Medulla oblongata (tissue), 1 donor: ENCODE measurements around the gene INPPL1.
"Not testable (repeated sequence)": the region's sequence is repeated elsewhere in the genome, so short reads cannot be mapped to it uniquely, and the experiment has no call there.

ENCODE experiments used
- DNase-seq: peaks from one replicate; pipeline ENCODE4 v3.0.0-alpha.2; 2015; ENCODE audit errors: extremely low spot score

INPPL1 gene

DNA sequence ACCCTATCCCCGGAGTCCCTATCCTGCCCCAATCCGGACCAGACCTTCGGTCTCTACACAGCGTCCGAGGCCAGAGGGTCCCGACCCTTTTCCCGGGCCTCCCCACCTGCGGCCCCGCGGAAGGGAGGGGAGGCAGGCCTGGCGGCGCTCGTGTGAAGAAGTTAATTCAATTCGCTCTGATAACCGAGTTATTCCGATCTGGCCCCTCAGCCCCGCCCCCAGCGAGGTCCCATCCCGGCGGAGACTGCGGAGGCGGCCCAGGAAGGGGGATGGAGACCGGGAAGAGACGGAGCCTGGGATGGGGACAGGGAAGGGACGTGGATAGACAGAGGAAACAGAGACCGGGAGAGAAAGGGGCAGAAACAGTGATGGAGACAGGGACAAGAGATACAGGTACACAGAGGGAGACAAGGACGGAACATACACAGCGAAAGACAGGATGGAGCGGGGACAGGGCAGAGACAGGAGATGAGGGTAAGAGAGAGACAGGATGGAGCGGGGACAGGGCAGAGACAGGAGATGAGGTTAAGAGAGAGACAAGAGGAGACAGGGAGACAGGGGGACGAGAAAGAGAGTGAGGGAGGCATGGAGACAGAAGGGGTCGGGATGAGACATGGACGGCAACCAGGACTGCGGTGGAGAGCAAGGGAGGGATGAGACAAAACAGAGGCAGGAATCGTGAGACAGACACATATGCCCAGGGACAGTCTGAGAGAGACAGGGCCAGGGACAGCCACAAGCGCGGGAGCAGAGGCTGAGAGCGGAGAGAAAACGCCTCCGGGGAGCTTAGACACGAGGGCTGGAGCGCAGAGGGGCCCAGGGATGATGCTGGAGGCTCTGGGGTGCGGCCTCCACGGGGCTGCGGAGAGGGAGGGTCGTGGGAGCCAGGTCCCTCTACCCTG lies 20.0 kb downstream of the INPPL1 start:
- no peak for DNase-seq

DNA sequence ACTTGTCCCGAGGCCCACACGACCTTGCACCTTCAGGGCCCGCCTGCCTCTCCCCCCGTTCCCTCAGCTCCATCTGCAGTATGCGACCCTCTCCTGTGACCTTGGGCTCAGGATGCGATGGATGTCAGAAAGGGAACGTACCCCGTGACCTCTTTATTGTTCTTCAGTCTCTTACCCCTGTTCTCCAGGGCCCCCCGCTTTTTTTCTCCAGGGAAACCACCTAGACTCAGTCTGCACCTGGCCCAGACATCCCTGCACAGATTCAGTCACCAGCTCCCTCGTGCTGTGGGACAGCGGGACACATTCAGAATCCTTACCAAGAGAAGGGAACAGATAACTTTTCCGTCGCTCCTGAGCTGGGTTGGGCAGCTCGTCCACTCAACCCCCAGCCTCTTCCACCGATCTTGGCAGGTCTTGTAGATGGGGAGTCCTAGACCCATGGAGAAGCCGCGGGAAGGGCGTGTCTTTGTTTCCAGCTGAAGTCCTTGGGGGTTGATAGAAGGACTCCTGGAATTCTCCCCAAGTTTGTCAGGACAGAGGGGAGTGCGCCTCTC lies 20.8 kb downstream of the INPPL1 start:
- no peak for DNase-seq

DNA sequence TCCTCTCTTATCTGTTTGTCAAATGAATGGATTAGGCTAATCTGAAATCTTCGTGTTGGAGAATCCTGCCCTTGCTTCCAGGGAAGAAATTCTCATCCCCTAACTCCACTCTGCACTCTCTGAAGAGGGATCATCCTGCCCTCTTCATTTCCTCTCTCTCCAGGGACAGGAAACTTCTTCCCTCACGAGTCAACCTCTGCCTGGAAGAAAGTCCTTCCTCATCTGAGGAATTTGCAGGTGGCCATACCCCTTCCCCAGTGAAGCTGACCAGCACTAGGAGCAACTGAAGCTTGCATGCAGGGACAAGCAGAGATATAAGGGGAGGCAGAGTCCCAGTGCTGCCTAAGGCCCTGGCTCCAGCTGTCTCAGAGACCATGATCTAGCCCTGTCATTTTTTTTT lies 23.0 kb downstream of the INPPL1 start:
- no peak for DNase-seq

DNA sequence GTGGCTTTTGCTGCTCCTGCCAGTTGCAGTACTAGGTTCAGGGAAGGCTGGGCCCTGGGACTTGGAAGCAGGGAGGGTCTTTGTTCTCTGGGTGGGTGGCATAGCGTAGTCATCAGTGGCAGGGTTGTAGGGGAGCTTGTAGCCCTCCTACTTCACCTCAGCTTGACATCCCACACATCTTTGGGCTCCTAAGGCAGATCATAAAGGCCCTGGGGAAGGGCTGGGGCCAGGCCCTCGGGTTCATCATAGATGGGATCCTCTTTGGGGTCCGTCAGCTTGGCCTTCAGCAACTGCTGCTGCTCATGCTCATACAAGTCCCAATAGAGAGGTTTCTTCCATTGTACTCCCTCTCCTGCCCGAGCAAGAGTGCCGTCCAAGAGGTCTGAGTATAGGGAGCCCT lies 25.4 kb downstream of the INPPL1 start:
- DNase-seq, result no peak

- DNase-seq, result no peak
Observed at GRCh38 chr11:72250661-72251464, 26.3 kb downstream of the INPPL1 start.

- no peak for DNase-seq
Observed at GRCh38 chr11:72251614-72252013, 27.0 kb downstream of the INPPL1 start.

GRCh38 chr11:72253392-72253791 lies 28.8 kb downstream of the INPPL1 start:
- no peak for DNase-seq

DNA sequence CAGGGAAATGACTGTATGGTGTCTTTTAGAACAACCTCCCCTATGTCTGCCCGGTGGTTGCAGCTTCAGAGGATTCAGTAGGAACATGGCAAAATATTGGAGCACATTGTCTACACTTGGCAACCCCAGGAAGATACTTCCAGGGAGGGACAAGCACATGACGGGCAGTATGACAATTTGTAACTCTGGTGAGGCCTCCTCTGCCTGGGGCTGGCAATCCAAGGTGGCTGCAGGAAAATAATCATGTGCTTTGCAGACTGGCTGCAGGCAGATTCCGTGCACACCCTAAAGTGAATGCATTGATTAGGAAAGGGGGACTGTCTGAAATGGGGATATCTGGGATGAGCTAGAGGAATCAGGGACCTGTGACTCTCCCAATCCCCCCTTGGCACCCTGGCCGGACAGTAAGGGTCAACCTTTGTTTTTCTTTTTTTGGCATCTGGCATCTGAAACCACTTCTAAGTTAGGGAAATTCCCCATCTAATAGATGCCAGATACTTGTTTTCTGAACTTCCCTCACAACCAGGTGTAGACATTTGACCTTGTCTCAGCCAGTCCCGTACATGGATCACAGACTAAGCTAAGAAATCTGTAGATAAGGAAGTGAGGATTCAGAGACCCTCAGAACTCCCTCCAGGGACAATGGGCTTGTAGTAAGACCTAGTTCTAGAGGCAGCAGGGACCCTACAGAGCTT lies 29.9 kb downstream of the INPPL1 start:
- no peak for DNase-seq

DNA sequence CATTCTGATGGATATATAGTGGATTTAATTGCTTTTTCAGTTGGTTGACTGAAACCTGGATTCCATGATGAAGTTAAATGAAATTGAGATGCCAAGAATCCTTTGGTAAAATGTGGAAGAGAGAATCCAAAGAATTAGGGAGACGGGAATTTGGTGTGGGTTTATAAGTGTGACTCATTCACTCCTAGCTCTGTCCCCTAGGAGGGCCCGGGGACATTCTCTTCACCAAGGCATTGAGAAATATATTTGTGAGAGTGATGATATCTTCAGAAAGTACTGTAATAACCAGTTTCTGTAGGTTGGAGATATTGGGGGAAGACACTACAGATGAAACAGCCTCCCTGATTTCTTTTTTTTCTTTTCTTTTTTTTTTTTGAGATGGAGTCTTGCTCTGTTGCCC lies 33.0 kb downstream of the INPPL1 start:
- no peak for DNase-seq

GRCh38 chr11:72259490-72259889 lies 34.9 kb downstream of the INPPL1 start:
- DNase-seq, result no peak

DNA sequence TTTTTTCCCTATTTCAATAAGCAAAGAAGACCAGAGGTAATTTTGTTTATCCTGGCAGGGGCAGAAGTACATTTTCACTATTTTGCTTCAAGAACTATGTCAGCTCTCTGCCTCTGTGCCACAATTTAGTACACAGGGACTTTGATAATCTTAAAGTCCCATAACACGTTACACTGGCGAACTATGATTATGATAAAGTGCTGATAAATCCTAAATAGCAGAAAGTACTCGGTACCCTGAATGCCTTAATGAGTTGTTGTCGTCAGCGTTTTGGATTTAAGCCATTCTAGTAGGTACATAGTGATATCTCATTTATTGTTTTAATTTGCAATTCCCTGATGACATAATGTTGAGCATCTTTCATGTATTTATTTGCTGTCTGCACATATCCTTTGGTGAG lies 36.0 kb downstream of the INPPL1 start:
- DNase-seq, result no peak

GRCh38 chr11:72263361-72263760 lies 38.8 kb downstream of the INPPL1 start:
- no peak for DNase-seq

DNA sequence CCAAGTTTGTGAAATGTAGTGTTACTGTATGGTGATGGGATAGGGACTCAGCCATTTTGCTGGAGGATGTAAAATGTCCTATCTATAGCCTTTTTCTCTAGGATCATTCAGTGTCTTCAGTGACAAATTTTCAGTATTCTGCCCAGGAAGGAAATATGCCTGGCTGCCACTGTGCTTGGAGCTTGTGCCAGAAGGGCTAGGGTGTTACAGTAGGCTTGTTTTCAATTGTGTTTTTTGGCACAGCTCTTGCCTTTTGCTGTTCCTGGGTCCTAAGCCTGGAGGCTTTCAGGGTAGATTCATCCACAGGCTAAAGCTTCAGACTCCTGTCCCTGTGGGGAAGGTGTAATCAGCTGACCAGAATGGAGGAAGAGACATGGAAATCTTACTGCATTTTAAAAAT lies 41.4 kb downstream of the INPPL1 start:
- no peak for DNase-seq

DNA sequence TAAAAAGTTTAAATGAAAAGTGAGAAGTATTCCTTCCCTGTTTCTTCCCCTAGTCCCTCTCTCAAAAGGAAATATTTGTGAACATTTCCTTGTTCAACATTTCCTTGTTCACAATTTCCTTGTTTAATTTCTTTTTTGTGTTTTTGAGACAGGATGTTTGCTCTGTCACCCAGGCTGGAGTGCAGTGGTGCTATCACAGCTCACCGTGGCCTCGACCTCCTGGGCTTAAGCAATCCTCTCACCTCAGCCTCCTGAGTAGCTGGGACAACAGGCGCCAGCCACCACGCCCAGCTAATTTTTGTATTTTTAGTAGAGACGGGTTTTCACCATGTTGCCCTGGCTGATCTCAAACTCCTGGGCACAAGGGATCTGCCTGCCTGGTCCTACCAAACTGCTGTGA lies 42.4 kb downstream of the INPPL1 start:
- DNase-seq, result not testable (repeated sequence)

- DNase-seq, result no peak
Observed at GRCh38 chr11:72267956-72268617, 43.5 kb downstream of the INPPL1 start.

DNA sequence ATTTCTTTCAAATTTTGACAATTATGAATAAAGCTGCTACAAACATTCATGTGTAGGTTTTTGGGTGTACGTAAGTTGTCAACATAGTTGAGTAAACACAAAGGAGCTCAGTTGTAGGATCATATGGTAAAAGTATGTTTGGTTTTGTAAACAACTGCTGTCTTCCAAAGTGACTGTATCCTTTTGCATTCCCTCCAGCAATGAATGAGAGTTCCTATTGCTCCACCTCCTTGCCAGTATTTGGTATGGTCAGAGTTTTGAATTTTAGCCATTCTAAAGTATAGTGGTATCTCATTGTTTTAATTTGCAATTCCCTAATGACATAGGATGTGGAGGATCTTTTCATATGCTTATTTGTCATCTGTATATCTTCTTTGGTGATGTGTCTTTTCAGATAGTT lies 47.4 kb downstream of the INPPL1 start:
- no peak for DNase-seq

GRCh38 chr11:72274435-72274834 lies 49.9 kb downstream of the INPPL1 start:
- no peak for DNase-seq

DNA sequence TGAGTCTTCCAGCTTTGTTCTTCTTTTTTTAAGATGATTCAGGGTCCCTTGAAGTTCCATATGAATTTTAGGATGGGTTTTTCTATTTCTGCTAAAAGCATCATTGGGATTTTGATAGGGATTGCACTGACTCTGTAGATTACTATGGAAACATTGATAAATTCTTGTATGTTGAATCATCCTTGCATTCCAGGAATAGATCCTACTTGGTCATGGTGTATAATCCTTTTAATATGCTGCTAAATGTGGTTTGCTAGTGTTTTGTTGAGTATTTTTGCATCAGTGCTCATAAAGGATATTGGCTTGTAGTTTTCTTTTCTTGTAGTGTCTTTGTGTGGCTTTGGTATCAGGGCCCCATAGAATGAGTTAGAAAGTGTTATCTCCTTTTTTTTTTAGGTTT lies 54.3 kb downstream of the INPPL1 start:
- DNase-seq, result no peak

- DNase-seq, result no peak
Observed at GRCh38 chr11:72280037-72280436, 55.5 kb downstream of the INPPL1 start.

DNA sequence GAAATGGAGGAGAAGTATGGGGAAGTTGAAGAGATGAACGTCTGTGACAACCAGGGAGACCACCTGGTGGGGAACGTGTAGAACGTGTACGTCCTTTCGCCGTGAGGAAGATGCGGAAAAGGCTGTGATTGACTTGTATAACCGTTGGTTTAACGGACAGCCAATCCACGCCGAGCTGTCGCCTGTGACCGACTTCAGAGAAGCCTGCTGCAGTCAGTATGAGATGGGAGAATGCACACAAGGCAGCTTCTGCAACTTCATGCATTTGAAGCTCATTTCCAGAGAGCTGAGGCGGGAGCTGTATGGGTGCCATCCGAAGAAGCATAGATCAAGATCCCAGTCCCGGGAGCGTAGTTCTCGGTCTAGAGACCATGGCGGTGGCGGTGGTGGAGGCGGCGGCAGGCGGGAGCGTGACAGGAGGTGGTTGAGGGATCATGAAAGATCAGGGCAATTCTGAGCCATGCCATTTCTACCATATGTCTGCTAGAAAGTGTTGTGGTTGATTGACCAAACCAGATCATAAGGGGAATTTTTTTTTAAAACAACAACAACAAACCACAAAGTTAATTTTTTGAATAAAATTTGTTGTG lies 56.3 kb downstream of the INPPL1 start:
- no peak for DNase-seq

DNA sequence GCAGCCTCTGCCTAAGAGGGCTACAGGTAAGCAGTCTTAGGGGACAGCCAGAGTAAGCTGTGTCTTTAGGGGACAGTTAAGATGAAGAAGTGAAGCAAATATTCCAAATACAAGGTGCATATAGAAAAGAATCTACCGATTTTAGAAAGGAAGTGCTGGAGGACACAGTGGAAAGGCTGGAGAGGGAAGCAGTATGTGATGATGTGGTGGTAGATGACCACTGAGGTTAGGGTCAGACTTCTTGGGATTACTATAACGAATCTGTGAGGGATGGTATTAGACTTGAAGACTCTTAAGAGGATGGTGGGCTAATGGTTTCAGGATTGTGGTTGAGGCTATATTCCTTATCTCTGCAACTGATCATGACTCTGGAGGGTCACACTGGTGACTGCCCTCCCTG lies 59.4 kb downstream of the INPPL1 start:
- DNase-seq, result no peak
